ENCODE results near the gene GPATCH8.
"Not testable (repeated sequence)": the region's sequence is repeated elsewhere in the genome, so short reads cannot be mapped to it uniquely, and the experiment has no call there.

GPATCH8 gene

DNA sequence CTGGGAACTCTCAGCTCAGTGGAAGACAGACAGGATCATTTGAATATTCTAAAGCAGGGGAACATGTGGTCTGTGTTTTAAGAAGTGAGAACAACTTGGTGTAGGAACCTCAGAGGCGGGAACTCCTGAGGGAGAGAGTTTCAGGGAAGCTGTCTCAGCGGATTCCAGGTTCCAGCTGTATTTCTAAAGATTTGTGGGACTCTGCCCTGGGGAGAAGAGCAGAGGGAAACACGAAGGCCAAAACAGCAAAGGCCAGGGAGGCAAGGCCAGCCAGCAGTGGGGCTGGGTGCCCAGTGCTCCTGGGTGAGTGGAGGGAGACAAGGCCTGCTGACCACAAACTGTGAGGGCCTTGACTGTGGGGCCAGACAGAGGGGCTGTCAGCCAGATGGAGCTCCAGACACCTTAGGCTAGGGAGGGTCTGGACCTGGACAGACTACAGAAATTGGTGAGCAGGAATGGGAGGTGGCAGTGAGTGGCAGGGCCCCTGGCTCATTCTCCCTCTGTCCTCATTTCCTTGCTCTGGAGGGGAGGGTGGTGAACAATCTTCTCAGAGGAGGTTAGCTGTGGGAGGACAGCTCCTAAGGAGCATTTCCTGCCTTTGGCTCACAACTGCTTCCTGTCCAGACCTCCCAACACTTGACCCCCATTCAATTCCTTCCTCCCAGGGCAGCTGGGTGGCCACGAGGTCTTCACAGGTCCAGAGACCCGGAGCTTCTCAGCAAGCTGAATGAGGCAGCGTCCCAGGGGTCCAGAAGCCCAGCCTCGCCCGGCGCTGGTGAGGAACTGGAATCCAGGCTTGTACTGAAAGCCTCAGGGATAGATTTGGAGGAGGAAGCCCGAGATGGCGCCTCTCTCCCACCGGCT is 33.1 kb upstream of the GPATCH8 start:
- Mint-ChIP-seq H3K36me3 (no peaks in the 10 kb centered on the region), H3K4me1 (peaks cover 11% of the 10 kb centered on the region), H3K4me3 (no peak overlapping the region), H3K27ac (peak overlapping the region; percentile 84), H3K9me3 (no peaks in the 10 kb centered on the region)
- DNase-seq (ENCODE audit: low spot score in 2 of 2) (no peak), ATAC-seq (no peak)

DNA sequence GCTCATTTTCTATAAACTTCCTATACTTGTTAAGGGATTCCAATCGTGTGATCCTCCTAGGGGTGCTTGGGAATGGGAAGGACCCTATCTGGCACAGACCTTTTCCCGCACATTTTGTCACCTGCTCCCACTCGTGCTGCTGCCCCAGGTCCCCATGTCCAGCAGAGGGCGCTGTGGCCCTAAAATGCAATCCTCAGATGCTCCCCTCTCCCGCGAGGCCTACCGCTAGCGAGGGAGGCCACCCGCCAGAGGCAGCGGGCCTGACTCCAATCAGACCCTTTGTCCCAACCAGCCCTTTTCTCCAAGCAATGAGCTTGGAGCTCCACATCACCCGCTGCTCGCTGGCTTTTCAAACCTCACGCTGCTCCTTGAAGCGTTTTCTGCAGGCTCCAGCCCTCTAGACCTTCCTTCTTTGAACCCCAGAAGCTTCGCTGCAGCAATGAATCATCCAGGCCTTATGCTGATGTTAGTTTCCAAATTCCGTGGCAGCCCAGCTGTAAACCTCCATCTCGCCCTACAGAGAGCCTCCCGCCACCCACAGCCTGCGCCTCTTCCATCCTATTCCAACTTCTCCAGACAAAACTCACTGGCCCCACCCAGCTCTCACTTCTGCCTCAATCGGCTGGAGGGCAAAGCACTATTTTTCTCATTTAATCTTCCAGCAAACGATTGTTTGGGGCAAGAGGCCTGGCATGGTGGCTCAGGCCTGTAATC is 30.5 kb upstream of the GPATCH8 start:
- Mint-ChIP-seq H3K4me1 (peaks cover 11% of the 10 kb centered on the region), H3K27ac (peak overlapping the region; percentile 60), H3K4me3 (peak overlapping the region; percentile 46), H3K36me3 (no peaks in the 10 kb centered on the region), H3K9me3 (no peaks in the 10 kb centered on the region)
- DNase-seq (ENCODE audit: low spot score in 2 of 2) (peak; percentile 87 to 93), ATAC-seq (peak; percentile 94)

DNA sequence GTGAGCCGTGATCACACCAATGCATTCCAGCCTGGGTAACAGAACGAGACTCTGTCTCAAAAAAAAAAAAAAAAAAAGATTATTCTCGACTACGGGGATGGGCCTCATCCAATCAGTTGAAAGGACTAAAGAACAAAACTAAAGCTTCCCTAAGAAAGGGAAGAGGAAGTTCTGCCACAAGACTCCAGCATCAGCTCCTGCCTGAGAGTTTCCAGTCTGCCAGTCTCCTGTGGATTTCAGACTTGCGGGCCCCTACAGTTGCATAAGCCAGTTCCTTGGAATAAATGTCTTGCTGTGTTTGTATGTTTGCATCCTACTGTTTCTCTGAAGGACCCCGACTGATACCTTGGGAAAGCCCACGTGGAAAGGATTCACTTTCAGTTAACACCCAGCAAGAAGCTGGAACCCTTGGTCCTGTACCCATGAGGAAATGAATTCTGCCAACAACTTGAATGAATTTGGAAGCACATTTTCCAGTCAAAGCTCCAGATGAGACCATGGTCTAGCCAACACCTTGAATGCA is 27.8 kb upstream of the GPATCH8 start:
- no peak for DNase-seq (ENCODE audit: low spot score in 2 of 2)
- H3K4me1 Mint-ChIP-seq, result peaks cover 11% of the 10 kb centered on the region
- H3K9me3 Mint-ChIP-seq, result no peaks in the 10 kb centered on the region
- ATAC-seq, result no peak
- H3K4me3 Mint-ChIP-seq, result no peak overlapping the region
- no peaks in the 10 kb centered on the region for H3K36me3 Mint-ChIP-seq
- no peak overlapping the region for H3K27ac Mint-ChIP-seq

DNA sequence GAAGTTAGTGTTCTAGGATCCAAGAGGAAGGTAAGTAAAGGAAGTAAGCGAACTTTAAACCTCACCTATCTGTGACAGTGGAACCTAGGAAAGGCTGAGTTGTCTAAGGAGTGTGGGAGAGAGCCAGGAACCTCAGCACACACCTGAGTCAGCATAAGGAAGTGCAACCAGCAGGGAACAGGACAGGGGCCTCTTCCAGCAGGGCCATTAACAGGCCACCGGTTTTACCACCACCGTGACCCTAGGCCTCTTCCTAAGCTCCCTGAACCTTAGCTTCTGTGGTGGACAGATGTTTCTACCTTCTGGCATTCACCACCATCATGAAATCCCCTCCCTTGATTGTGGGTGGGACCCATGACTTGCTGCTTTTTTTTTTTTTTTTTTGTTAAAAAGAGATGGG is 26.7 kb upstream of the GPATCH8 start:
- Mint-ChIP-seq H3K27ac (no peak overlapping the region), H3K9me3 (no peaks in the 10 kb centered on the region), H3K4me3 (no peak overlapping the region), H3K36me3 (no peaks in the 10 kb centered on the region), H3K4me1 (peaks cover 11% of the 10 kb centered on the region)
- DNase-seq (ENCODE audit: low spot score in 2 of 2), result no peak
- no peak for ATAC-seq

DNA sequence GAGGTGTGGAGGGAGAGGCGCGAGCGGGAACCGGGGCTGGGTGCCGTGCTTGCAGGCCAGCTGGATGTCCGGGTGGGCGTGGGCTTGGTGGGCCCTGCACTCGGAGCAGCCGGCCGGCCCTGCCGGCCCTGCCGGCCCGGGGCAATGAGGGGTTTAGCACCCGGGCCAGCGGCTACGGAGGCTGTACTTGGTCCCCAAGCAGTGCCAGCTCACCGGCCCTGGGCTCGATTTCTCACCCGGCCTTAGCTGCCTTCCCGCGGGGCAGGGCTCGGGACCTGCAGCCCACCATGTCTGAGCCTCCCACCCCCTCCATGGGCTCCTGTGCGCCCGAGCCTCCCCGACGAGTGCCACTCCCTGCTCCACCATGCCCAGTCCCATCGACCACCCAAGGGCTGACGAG is 24.7 kb upstream of the GPATCH8 start:
- no peaks in the 10 kb centered on the region for H3K36me3 Mint-ChIP-seq
- H3K4me1 Mint-ChIP-seq, result no peaks in the 10 kb centered on the region
- H3K4me3 Mint-ChIP-seq, result no peak overlapping the region
- ATAC-seq (no peak), DNase-seq (ENCODE audit: low spot score in 2 of 2) (no peak)
- no peak overlapping the region for H3K27ac Mint-ChIP-seq
- H3K9me3 Mint-ChIP-seq, result no peaks in the 10 kb centered on the region

DNA sequence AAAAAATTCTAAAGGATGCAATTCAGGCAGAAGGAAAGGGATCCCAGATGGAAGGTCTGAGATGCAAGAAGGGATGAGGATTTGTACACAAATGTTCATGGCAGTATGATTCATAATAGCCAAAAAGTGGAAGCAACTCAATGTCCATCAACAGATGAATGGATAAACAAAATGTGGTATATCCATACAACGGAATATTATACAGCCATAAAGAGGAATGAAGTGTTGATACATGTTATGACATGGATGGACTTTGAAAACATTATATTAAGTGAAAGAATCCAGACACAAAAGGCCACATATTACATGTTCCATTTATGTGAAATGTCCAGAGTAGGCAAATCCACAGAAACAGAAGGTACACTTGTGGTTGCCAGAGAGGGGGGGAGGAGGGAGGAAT is 23.9 kb upstream of the GPATCH8 start:
- H3K27ac Mint-ChIP-seq, result no peak overlapping the region
- ATAC-seq (no peak), DNase-seq (ENCODE audit: low spot score in 2 of 2) (no peak)
- H3K4me1 Mint-ChIP-seq, result no peaks in the 10 kb centered on the region
- H3K36me3 Mint-ChIP-seq, result no peaks in the 10 kb centered on the region
- no peaks in the 10 kb centered on the region for H3K9me3 Mint-ChIP-seq
- H3K4me3 Mint-ChIP-seq, result no peak overlapping the region

DNA sequence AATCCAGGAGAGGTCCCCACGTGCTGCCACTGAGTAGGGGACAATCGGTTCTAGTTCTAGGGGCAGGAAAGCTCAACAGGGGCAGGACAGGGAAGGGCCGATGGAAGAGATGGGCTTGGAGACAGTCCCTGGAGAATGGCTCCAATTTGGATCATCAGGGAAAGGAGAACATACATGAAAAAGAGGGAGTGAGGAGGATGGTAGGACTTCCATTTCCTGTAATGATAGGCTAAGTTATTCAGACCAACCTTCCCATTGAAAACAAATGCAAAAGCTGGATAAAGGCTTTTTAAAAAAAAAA is 20.4 kb upstream of the GPATCH8 start:
- Mint-ChIP-seq H3K9me3 (no peaks in the 10 kb centered on the region), H3K4me3 (no peak overlapping the region), H3K36me3 (no peaks in the 10 kb centered on the region), H3K4me1 (no peaks in the 10 kb centered on the region), H3K27ac (no peak overlapping the region)
- ATAC-seq (no peak), DNase-seq (ENCODE audit: low spot score in 2 of 2) (no peak)

DNA sequence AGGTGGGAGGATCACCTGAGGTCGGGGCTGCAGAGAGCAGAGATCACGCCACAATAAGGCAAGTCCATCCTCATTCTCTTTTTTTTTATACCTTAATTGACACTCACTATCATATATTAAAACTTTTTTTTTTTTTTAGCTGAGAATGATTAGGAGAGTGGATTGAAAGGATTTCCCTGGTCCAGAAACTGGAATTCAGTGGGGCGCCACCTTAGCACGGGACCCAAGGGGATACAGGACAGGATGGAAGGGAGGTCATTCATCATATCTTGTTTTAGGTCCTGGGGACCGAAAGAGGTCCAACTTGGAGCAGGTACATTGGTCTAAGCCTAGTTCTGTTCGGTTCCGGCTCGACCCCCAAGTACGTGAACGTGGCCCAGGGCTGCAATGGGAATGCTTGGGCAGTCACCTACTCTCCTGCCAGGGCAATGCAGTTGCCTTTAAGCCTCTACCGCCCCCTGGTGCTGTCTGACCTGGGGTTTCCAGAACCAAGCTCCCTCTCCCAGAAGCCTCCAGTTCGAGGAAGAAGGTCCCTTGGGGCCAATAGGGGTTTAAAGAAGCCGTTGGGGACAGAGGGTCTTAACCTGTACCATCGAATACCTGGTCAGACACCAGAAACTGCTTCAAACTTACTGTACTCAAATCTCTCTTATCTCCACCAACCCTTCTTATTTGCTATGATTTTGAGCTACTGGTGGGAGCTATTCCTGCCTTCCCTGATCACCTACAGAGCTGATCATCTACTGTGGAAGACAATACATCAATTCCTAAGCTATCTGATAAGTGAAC is 19.9 kb upstream of the GPATCH8 start:
- DNase-seq (ENCODE audit: low spot score in 2 of 2) (peak; percentile 42 to 81), ATAC-seq (peak; percentile 79)
- no peak overlapping the region for H3K4me3 Mint-ChIP-seq
- H3K9me3 Mint-ChIP-seq, result no peaks in the 10 kb centered on the region
- no peaks in the 10 kb centered on the region for H3K36me3 Mint-ChIP-seq
- no peaks in the 10 kb centered on the region for H3K4me1 Mint-ChIP-seq
- H3K27ac Mint-ChIP-seq, result no peak overlapping the region

DNA sequence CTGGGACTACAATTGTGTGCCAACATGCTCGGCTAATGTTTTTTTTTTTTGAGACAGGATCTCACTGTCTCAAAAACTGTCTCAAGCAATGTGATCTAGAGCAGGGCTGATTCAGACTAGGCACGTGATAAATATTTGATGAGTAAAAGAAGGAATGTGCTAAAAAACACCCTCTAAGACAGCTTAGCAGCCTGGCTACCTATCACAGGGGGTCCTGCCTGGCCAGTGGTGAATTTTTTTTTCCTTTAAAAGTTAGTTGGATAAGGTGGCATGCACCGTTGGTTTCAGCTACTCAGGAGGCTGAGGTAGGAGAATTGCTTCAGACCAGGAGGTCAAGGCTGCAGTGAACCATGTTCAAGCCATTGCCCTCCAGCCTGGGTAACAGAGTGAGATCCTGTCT is 14.8 kb upstream of the GPATCH8 start:
- no peak overlapping the region for H3K4me3 Mint-ChIP-seq
- H3K27ac Mint-ChIP-seq, result no peak overlapping the region
- DNase-seq (ENCODE audit: low spot score in 2 of 2) (no peak), ATAC-seq (no peak)
- no peaks in the 10 kb centered on the region for H3K9me3 Mint-ChIP-seq
- no peaks in the 10 kb centered on the region for H3K4me1 Mint-ChIP-seq
- no peaks in the 10 kb centered on the region for H3K36me3 Mint-ChIP-seq

DNA sequence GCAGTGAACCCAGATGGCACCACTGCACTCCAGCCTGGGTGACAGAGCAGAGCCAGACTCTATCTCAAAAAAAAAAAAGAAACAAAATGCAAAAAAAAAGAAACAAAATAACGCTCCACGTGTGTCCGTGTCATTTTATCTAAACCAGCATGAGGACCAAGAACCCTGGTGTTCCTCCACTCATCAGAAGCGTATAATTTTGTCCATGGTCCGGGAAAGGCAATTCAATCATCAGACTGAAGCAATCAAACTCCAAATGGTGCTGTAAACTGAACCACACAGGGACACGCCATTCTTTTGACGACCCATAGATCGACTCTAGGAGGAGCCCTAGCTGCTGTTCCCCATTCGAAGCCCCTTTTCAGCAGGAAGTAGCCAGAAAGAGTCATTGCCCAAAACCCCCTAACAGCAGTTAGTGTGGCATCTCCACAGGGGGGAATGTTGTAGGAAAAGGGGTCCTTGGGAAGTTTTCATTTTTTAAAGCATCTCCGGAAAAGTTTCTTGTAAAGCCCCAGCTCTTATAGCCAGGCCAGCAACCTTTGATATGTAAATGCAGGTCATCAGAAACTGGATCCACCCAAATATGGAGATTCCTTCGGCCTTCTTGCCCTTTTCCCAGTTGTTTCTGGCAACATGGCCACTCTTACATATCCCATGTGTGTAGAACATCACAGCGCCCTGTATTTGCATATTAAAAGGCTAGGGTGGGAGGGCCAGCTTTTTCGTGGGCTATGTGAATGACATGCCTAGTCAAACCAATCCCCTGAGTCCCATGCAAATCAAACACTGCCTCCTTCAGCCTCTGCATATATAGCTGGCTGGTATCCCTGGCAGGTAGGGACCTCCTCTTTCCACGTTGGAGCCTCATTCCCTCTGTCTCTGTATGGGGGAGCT is 8.3 kb upstream of the GPATCH8 start:
- not testable (repeated sequence) for H3K36me3 Mint-ChIP-seq; H3K4me1 Mint-ChIP-seq; H3K27ac Mint-ChIP-seq; DNase-seq (ENCODE audit: low spot score in 2 of 2); H3K9me3 Mint-ChIP-seq; H3K4me3 Mint-ChIP-seq; ATAC-seq

DNA sequence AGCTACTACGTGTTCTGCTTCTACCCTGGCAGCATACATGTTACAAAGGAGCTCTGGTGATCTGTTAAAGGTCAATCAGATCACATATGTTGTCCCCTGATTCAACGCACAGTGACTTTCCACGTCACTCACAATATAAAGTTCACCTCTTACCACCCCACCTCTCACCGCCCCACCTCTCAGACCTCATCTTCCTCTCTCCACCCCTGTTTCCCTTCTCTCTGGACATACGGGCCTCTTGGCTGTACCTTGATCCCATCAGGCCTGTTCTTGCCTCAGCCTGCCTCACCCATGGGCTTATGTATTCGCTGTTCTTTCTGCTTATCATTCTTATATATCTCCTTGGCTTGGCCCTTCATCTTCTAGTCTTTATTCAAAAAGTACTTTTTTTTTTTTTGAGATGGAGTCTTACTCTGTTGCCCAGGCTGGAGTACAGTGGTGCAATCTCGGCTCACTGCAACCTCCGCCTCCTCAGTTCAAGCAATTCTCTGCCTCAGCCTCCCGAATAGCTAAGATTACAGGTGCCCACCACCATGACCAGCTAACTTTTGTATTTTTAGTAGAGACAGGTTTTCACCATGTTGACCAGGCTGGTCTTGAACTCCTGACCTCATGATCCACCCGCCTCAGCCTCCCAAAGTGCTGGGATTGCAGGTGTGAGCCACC is 3.9 kb upstream of the GPATCH8 start:
- not testable (repeated sequence) for H3K4me3 Mint-ChIP-seq; H3K36me3 Mint-ChIP-seq; H3K9me3 Mint-ChIP-seq; ATAC-seq; H3K27ac Mint-ChIP-seq; DNase-seq (ENCODE audit: low spot score in 2 of 2); H3K4me1 Mint-ChIP-seq

DNA sequence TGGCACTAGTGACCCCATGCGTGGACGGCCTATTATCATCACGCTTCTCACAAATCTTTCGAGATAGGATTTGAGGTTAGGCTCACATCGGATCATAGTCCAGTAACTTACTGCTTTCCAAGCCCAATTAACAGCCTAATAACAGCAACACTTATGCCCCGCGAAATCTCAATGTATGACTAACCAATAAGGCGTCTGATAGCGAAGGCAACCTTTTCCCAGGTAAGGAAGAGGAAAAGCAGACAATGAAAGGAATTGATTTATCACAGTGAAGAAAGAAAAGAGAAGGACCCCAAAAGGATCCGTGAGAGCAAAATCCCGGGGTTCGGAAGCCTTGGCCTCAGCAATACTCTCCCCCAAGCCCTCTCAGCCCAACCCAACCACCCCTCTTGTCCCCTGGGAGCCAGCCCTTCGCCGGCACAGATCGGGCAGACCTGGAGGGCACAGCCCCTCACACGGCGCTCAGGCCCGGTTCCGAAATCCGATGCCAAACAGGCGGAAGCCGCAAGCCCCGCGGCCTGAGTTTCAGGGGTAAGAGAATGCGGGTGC is 534 bp downstream of the GPATCH8 start:
- Mint-ChIP-seq H3K4me1 (peaks cover 27% of the 10 kb centered on the region), H3K27ac (peak overlapping the region; percentile 99), H3K4me3 (peak overlapping the region; percentile 99), H3K9me3 (no peaks in the 10 kb centered on the region), H3K36me3 (peaks cover 12% of the 10 kb centered on the region)
- DNase-seq (ENCODE audit: low spot score in 2 of 2) (no peak), ATAC-seq (peak; percentile 41)

DNA sequence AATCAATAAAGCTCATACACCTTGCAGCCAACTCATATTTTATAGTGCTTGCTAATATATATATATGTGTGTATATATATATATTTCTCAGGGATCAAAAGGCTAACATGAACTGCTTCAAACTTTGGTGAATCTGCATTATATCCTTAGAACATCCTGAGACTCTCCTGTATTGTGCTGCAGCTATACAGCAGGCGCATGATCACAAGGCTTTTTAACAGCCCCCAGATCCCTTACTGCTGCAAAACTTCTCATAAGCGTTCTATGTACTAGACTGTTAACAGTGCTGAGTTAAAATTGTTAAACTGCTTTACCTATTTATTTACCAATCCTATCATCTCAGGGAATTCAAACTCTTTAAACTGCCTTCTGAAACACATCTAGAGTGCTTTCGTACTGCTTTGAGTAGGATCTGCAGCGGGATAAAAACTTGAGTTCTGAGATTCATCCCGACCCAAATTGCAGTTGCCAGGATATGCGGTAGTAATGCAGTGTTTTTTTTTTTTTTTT is 1.3 kb downstream of the GPATCH8 start:
- peak overlapping the region; percentile 99 for H3K27ac Mint-ChIP-seq
- peaks cover 27% of the 10 kb centered on the region for H3K4me1 Mint-ChIP-seq
- ATAC-seq (no peak), DNase-seq (ENCODE audit: low spot score in 2 of 2) (no peak)
- no peaks in the 10 kb centered on the region for H3K9me3 Mint-ChIP-seq
- peak overlapping the region; percentile 99 for H3K4me3 Mint-ChIP-seq
- H3K36me3 Mint-ChIP-seq, result peaks cover 12% of the 10 kb centered on the region

DNA sequence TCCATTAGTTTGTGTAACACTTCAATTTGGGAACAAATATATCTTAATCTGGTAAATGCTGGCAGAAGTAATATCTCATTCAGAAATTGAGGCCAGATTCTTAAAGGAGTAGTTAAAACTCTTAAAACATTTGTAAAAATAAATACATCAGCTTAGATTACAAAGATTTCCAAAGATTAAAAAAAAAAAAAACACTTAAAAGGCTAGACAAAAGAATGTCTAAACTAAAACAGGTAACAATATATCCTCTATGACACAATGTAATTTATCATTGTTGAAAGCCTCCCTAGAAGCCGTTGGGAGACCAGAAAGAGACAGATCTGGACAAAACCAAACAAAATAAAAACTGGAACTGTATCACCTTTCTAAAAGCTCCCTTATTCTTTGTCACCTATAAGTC is 3.5 kb downstream of the GPATCH8 start:
- peaks cover 38% of the 10 kb centered on the region for H3K4me1 Mint-ChIP-seq
- H3K4me3 Mint-ChIP-seq, result no peak overlapping the region
- no peaks in the 10 kb centered on the region for H3K9me3 Mint-ChIP-seq
- no peak overlapping the region for H3K27ac Mint-ChIP-seq
- DNase-seq (ENCODE audit: low spot score in 2 of 2) (no peak), ATAC-seq (no peak)
- H3K36me3 Mint-ChIP-seq, result peaks cover 12% of the 10 kb centered on the region

Data from stimulated activated effector memory CD8-positive, alpha-beta T cell treated with anti-CD3 and anti-CD28 coated beads, Interleukin-12 subunit alpha, Interleukin-12 subunit beta, amount 100 ng/mL, for 72 hours (primary cell).